ENCODE data around the gene FBXO10. TPM values are rescaled to one million over a fixed set of nuclear protein-coding genes. Genes with fewer than 3 reads are reported as not detected.
A peak's percentile ranks its signal among the peaks of the same experiment; 100 is the strongest.

The FBXO10 gene
- total and polyA plus RNA-seq, 10 of the 15 experiments (the other 5 are each of a cell fraction or from before 2014, with no cell fraction given): 1.6 to 17.2 (median 9.6) TPM

DNA sequence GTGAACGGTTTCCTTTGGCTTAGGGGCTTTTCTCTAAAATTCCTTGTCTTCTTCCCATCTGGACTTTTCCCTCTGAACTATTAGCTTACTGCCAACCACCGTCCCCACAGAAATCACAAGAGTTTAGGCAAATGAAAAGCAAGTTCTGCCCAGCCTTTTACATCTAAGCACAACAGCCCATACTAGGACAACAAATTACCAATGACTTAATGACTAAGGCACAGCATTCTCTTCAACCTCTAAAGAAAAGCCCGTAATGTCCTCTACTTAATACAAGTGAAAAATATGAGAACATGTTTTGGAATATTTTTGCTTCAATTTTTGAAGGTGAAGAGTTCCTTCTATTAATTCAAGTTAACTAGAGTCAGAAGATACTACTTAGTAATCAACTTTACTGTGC lies 112.2 kb downstream of the FBXO10 start:
- no peaks in the 10 kb centered on the region for H3K36me3 ChIP-seq (ENCODE audit: control insufficient read depth in 2 of 2, insufficient read depth in 2 of 2, low read length in 1 of 2)
- no peaks in the 10 kb centered on the region for H3K27me3 ChIP-seq (replicated peaks in 1 of 2; ENCODE audit: control insufficient read depth in 2 of 2, insufficient read depth in 2 of 2, low read length in 1 of 2)
- no peaks in the 10 kb centered on the region for H3K4me1 ChIP-seq (ENCODE audit: control insufficient read depth, insufficient read depth, low read length)
- no peak for FAIRE-seq
- H2AFZ ChIP-seq (ENCODE audit: control insufficient read depth, low read depth, low read length): no peak overlapping the region
- H3K4me2 ChIP-seq (ENCODE audit: control insufficient read depth, insufficient read depth): peak overlapping the region; percentile 85
- H3K4me3 ChIP-seq: peak overlapping the region; percentile 84
- in situ Hi-C loops (cut with MboI): no loop called here
- ChIA-PET SMC1A (ENCODE audit: uncharacterized antibody, unreplicated experiment) (interaction anchor here (1.3 to 3.9 kb wide), 5 partner anchors 11 to 90 kb away, joined by 3 to 33 read pairs (median 5); no protein-coding TSS in a partner anchor), RAD21 (ENCODE audit: unreplicated experiment) (interaction anchor here (0.9 to 3.1 kb wide), 6 partner anchors 11 to 437 kb away, joined by 3 to 12 read pairs (median 4); no protein-coding TSS in a partner anchor), POLR2A (interaction anchor here (0.7 to 4.9 kb wide), 8 partner anchors 10 to 437 kb away, joined by 3 to 28 read pairs (median 4); partner anchors contain the start of genes GRHPR and POLR1E), CTCF (interaction anchor here (1.3 to 1.9 kb wide), 5 partner anchors 40 to 591 kb away, joined by 3 to 9 read pairs (median 4); no protein-coding TSS in a partner anchor)
- TSS peak; percentile 67 for BruUV-seq (replicated peaks)
- TF ChIP-seq, protein P1, sequence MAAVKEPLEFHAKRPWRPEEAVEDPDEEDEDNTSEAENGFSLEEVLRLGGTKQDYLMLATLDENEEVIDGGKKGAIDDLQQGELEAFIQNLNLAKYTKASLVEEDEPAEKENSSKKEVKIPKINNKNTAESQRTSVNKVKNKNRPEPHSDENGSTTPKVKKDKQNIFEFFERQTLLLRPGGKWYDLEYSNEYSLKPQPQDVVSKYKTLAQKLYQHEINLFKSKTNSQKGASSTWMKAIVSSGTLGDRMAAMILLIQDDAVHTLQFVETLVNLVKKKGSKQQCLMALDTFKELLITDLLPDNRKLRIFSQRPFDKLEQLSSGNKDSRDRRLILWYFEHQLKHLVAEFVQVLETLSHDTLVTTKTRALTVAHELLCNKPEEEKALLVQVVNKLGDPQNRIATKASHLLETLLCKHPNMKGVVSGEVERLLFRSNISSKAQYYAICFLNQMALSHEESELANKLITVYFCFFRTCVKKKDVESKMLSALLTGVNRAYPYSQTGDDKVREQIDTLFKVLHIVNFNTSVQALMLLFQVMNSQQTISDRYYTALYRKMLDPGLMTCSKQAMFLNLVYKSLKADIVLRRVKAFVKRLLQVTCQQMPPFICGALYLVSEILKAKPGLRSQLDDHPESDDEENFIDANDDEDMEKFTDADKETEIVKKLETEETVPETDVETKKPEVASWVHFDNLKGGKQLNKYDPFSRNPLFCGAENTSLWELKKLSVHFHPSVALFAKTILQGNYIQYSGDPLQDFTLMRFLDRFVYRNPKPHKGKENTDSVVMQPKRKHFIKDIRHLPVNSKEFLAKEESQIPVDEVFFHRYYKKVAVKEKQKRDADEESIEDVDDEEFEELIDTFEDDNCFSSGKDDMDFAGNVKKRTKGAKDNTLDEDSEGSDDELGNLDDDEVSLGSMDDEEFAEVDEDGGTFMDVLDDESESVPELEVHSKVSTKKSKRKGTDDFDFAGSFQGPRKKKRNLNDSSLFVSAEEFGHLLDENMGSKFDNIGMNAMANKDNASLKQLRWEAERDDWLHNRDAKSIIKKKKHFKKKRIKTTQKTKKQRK (IDR thresholded peaks at IDR 0.05; ENCODE audit: low read depth, low read length): no peak
- TF ChIP-seq BMI1 (IDR thresholded peaks at IDR 0.05; ENCODE audit: borderline replicate concordance): 0 out of 2 replicates have a peak, but pooled peaks have one; percentile 8
- no peak for TF ChIP-seq CBX5 (IDR thresholded peaks at IDR 0.05; ENCODE audit: low read depth)
- no peaks in the 10 kb centered on the region for H3K9me3 ChIP-seq (replicated peaks; ENCODE audit: control insufficient read depth, insufficient read depth, low read length)
- WGBS (ENCODE audit: insufficient coverage, insufficient replicate concordance, low lambda C conversion rate, missing lambda C conversion rate): 0% methylated on average over 3 of the region's 3 CpGs
- no peaks in the 10 kb centered on the region for H4K20me1 ChIP-seq (ENCODE audit: control insufficient read depth, insufficient read depth)
- H3K79me2 ChIP-seq (ENCODE audit: control insufficient read depth, insufficient read depth, low read length): peaks cover 56% of the 10 kb centered on the region
- DNase-seq (ENCODE audit: low read depth, low spot score): no peak
- H3K27ac ChIP-seq (ENCODE audit: control insufficient read depth, insufficient read depth): peak overlapping the region; percentile 92
- intact Hi-C loops (cut with micrococcal nuclease; ENCODE audit: unreplicated experiment): loop anchor here (2.0 to 10.0 kb wide), 2 partner anchors 53 to 601 kb away; partner anchors contain the start of gene SHB
- peak overlapping the region; percentile 95 for H3K9ac ChIP-seq (ENCODE audit: control insufficient read depth, insufficient read depth, low read length)
- no peak for ATAC-seq

Other genes with a start within 250 kb of the FBXO10 start
Only the 7 nearest of the 8 such genes appear.
- 179 and 190 TPM in 2 replicates for gene GRHPR, start 153.7 kb downstream of the FBXO10 start, total RNA-seq (2014; rRNA removed)
- gene GRHPR, start 153.7 kb downstream of the FBXO10 start, total RNA-seq (2014; rRNA removed; fragmentation: Illumina TruSeq; extraction: Trizol): 104 and 111 TPM in 2 replicates
- gene GRHPR, start 153.7 kb downstream of the FBXO10 start, total RNA-seq (2021): 120 and 127 TPM in 2 replicates
- gene GRHPR, start 153.7 kb downstream of the FBXO10 start, polyA plus RNA-seq (2011; rRNA removed): 68.5 and 132 TPM in 2 replicates
- 65.4 and 96.1 TPM in 2 replicates for gene GRHPR, start 153.7 kb downstream of the FBXO10 start, polyA plus RNA-seq (2014; fragmentation: Illumina TruSeq; extraction: Trizol)
- gene GRHPR, start 153.7 kb downstream of the FBXO10 start, polyA plus RNA-seq (2014; fragmentation: Nextera tagmentation; extraction: Ambion mirVana): 10 to 100 TPM; 52.4 to 78.6 TPM
- 194 and 209 TPM in 2 replicates for gene GRHPR, start 153.7 kb downstream of the FBXO10 start, polyA plus RNA-seq (2014; rRNA removed)
- gene GRHPR, start 153.7 kb downstream of the FBXO10 start, polyA plus RNA-seq (2016; fragmentation: Nextera tagmentation; extraction: Ambion mirVana): 100 to 1,000 TPM; 153 to 154 TPM
- gene ZBTB5, start 110.9 kb downstream of the FBXO10 start, total RNA-seq (2014; rRNA removed): 12.8 and 15.6 TPM in 2 replicates
- gene ZBTB5, start 110.9 kb downstream of the FBXO10 start, total RNA-seq (2014; rRNA removed; fragmentation: Illumina TruSeq; extraction: Trizol): 11.4 and 12.2 TPM in 2 replicates
- gene ZBTB5, start 110.9 kb downstream of the FBXO10 start, total RNA-seq (2021): 12.7 and 13.3 TPM in 2 replicates
- gene ZBTB5, start 110.9 kb downstream of the FBXO10 start, polyA plus RNA-seq (2011; rRNA removed): 29.2 and 32.5 TPM in 2 replicates
- gene ZBTB5, start 110.9 kb downstream of the FBXO10 start, polyA plus RNA-seq (2014; fragmentation: Illumina TruSeq; extraction: Trizol): 14.3 and 14.5 TPM in 2 replicates
- gene ZBTB5, start 110.9 kb downstream of the FBXO10 start, polyA plus RNA-seq (2014; fragmentation: Nextera tagmentation; extraction: Ambion mirVana): 1 to 10 TPM; 1.4 to 2.5 TPM
- 13.0 and 13.2 TPM in 2 replicates for gene ZBTB5, start 110.9 kb downstream of the FBXO10 start, polyA plus RNA-seq (2014; rRNA removed)
- gene ZBTB5, start 110.9 kb downstream of the FBXO10 start, polyA plus RNA-seq (2016; fragmentation: Nextera tagmentation; extraction: Ambion mirVana): 1 to 10 TPM; 4.5 to 4.6 TPM
- 52.1 and 57.9 TPM in 2 replicates for gene POLR1E, start 90.4 kb downstream of the FBXO10 start, total RNA-seq (2014; rRNA removed)
- 66.7 and 71.3 TPM in 2 replicates for gene POLR1E, start 90.4 kb downstream of the FBXO10 start, total RNA-seq (2014; rRNA removed; fragmentation: Illumina TruSeq; extraction: Trizol)
- gene POLR1E, start 90.4 kb downstream of the FBXO10 start, total RNA-seq (2021): 47.7 and 48.7 TPM in 2 replicates
- gene POLR1E, start 90.4 kb downstream of the FBXO10 start, polyA plus RNA-seq (2011; rRNA removed): 59.7 and 61.1 TPM in 2 replicates
- gene POLR1E, start 90.4 kb downstream of the FBXO10 start, polyA plus RNA-seq (2014; fragmentation: Illumina TruSeq; extraction: Trizol): 65.0 and 66.6 TPM in 2 replicates
- 10 to 100 TPM; 13.7 to 27.6 TPM for gene POLR1E, start 90.4 kb downstream of the FBXO10 start, polyA plus RNA-seq (2014; fragmentation: Nextera tagmentation; extraction: Ambion mirVana)
- 55.7 and 57.2 TPM in 2 replicates for gene POLR1E, start 90.4 kb downstream of the FBXO10 start, polyA plus RNA-seq (2014; rRNA removed)
- gene POLR1E, start 90.4 kb downstream of the FBXO10 start, polyA plus RNA-seq (2016; fragmentation: Nextera tagmentation; extraction: Ambion mirVana): 10 to 100 TPM; 31.4 to 33.3 TPM
- 292 and 302 TPM in 2 replicates for gene TOMM5, start 16.2 kb upstream of the FBXO10 start, total RNA-seq (2014; rRNA removed)
- 262 and 276 TPM in 2 replicates for gene TOMM5, start 16.2 kb upstream of the FBXO10 start, total RNA-seq (2014; rRNA removed; fragmentation: Illumina TruSeq; extraction: Trizol)
- 152 and 165 TPM in 2 replicates for gene TOMM5, start 16.2 kb upstream of the FBXO10 start, total RNA-seq (2021)
- gene TOMM5, start 16.2 kb upstream of the FBXO10 start, polyA plus RNA-seq (2011; rRNA removed): 290 and 355 TPM in 2 replicates
- 194 and 264 TPM in 2 replicates for gene TOMM5, start 16.2 kb upstream of the FBXO10 start, polyA plus RNA-seq (2014; fragmentation: Illumina TruSeq; extraction: Trizol)
- 1,000 to 10,000 TPM; 1,100 to 1,143 TPM for gene TOMM5, start 16.2 kb upstream of the FBXO10 start, polyA plus RNA-seq (2014; fragmentation: Nextera tagmentation; extraction: Ambion mirVana)
- gene TOMM5, start 16.2 kb upstream of the FBXO10 start, polyA plus RNA-seq (2014; rRNA removed): 409 and 421 TPM in 2 replicates
- 100 to 1,000 TPM; 521 to 544 TPM for gene TOMM5, start 16.2 kb upstream of the FBXO10 start, polyA plus RNA-seq (2016; fragmentation: Nextera tagmentation; extraction: Ambion mirVana)
- 0.05 TPM in 1 of 2 replicates, not detected in the other for gene FRMPD1, start 74.6 kb upstream of the FBXO10 start, total RNA-seq (2014; rRNA removed)
- 0.04 TPM in 1 of 2 replicates, not detected in the other for gene FRMPD1, start 74.6 kb upstream of the FBXO10 start, total RNA-seq (2014; rRNA removed; fragmentation: Illumina TruSeq; extraction: Trizol)
- not detected in 2 replicates for gene FRMPD1, start 74.6 kb upstream of the FBXO10 start, total RNA-seq (2021)
- gene FRMPD1, start 74.6 kb upstream of the FBXO10 start, polyA plus RNA-seq (2011; rRNA removed): 0.01 and 0.05 TPM in 2 replicates
- gene FRMPD1, start 74.6 kb upstream of the FBXO10 start, polyA plus RNA-seq (2014; fragmentation: Illumina TruSeq; extraction: Trizol): 0.01 TPM in 1 of 2 replicates, not detected in the other
- gene FRMPD1, start 74.6 kb upstream of the FBXO10 start, polyA plus RNA-seq (2014; fragmentation: Nextera tagmentation; extraction: Ambion mirVana): not detected
- gene FRMPD1, start 74.6 kb upstream of the FBXO10 start, polyA plus RNA-seq (2014; rRNA removed): 0.01 TPM in 1 of 2 replicates, not detected in the other
- under 1 TPM in 1 of 2 experiments, not detected in 1; 0.08 TPM for gene FRMPD1, start 74.6 kb upstream of the FBXO10 start, polyA plus RNA-seq (2016; fragmentation: Nextera tagmentation; extraction: Ambion mirVana)
- 3.2 and 3.7 TPM in 2 replicates for gene TRMT10B, start 177.4 kb upstream of the FBXO10 start, total RNA-seq (2014; rRNA removed)
- 5.5 and 5.9 TPM in 2 replicates for gene TRMT10B, start 177.4 kb upstream of the FBXO10 start, total RNA-seq (2014; rRNA removed; fragmentation: Illumina TruSeq; extraction: Trizol)
- 4.7 and 5.9 TPM in 2 replicates for gene TRMT10B, start 177.4 kb upstream of the FBXO10 start, total RNA-seq (2021)
- gene TRMT10B, start 177.4 kb upstream of the FBXO10 start, polyA plus RNA-seq (2011; rRNA removed): 10.2 and 12.7 TPM in 2 replicates
- 11.7 and 13.0 TPM in 2 replicates for gene TRMT10B, start 177.4 kb upstream of the FBXO10 start, polyA plus RNA-seq (2014; fragmentation: Illumina TruSeq; extraction: Trizol)
- 1 to 10 TPM; 5.0 to 7.6 TPM for gene TRMT10B, start 177.4 kb upstream of the FBXO10 start, polyA plus RNA-seq (2014; fragmentation: Nextera tagmentation; extraction: Ambion mirVana)
- 3.9 and 6.0 TPM in 2 replicates for gene TRMT10B, start 177.4 kb upstream of the FBXO10 start, polyA plus RNA-seq (2014; rRNA removed)
- gene TRMT10B, start 177.4 kb upstream of the FBXO10 start, polyA plus RNA-seq (2016; fragmentation: Nextera tagmentation; extraction: Ambion mirVana): 1 to 10 TPM; 8.6 TPM
- gene EXOSC3, start 208.7 kb upstream of the FBXO10 start, total RNA-seq (2014; rRNA removed): 63.5 and 77.4 TPM in 2 replicates
- 42.3 and 45.9 TPM in 2 replicates for gene EXOSC3, start 208.7 kb upstream of the FBXO10 start, total RNA-seq (2014; rRNA removed; fragmentation: Illumina TruSeq; extraction: Trizol)
- 73.5 and 79.2 TPM in 2 replicates for gene EXOSC3, start 208.7 kb upstream of the FBXO10 start, total RNA-seq (2021)
- gene EXOSC3, start 208.7 kb upstream of the FBXO10 start, polyA plus RNA-seq (2011; rRNA removed): 54.4 and 83.4 TPM in 2 replicates
- 58.2 and 59.2 TPM in 2 replicates for gene EXOSC3, start 208.7 kb upstream of the FBXO10 start, polyA plus RNA-seq (2014; fragmentation: Illumina TruSeq; extraction: Trizol)
- 10 to 100 TPM in 1 of 2 experiments, 1 to 10 TPM in 1; 8.2 to 20.3 TPM for gene EXOSC3, start 208.7 kb upstream of the FBXO10 start, polyA plus RNA-seq (2014; fragmentation: Nextera tagmentation; extraction: Ambion mirVana)
- gene EXOSC3, start 208.7 kb upstream of the FBXO10 start, polyA plus RNA-seq (2014; rRNA removed): 109 and 115 TPM in 2 replicates
- gene EXOSC3, start 208.7 kb upstream of the FBXO10 start, polyA plus RNA-seq (2016; fragmentation: Nextera tagmentation; extraction: Ambion mirVana): 100 to 1,000 TPM; 149 to 161 TPM